HG02973 (cell line): Measurements from ENCODE around the gene PLEKHF1.
A peak's percentile ranks its signal among the peaks of the same experiment; 100 is the strongest.
"Not testable (repeated sequence)": the region's sequence is repeated elsewhere in the genome, so short reads cannot be mapped to it uniquely, and the experiment has no call there.

Source experiments
- ATAC-seq: cut with Tn5 transposase; IDR thresholded peaks from one replicate; pipeline ENCODE4 v1.9.1; 2021; ENCODE audit warnings: moderate library complexity; ENCODE audit not compliant: unreplicated experiment

PLEKHF1 gene

DNA sequence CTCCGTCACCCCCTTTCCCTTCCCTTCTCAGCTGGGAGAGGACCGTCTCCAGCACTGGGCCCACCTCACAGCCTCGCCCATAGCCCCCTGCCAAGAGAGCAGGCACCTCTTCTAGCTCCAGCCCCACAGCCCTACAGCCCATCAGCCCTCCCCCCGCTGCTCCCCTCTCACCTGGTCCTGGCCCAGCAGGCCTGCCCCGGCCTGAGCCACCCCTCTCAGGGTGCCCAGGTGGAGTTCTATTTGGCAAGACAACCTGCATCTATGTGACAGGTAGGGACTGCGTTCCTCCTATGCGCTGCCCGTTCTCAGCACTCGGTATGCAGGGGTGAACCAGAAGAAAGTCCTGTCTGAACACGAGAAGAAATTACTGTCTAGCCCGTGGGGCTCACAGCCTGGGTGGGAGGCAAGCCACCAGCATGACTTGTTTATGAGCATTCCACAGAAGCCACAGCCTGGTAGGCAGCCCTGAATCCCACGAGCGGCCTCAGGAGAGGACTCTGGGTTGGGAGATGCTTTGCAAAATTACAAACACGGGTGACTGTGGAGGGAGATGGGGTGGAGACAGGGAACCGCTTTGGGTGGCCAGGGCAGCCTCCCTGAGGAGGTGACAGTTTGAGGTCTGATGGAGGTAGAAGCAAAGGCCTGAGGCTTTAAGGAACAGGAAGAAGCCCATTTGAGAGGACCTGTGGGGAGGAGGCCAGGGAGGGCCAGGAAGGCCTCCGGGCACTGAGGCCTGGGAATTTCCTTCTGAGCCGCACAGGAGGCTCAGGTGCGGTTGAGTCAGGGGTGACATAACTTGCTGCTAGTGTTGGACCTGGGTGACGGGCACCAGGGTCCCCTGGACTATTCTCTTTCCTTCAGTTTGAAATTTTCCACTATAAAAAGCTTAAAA is 1.2 kb upstream of the PLEKHF1 start:
- ATAC-seq = no peak

GRCh38 chr19:29664753-29665214 is 477 bp upstream of the PLEKHF1 start:
- no peak for ATAC-seq

GRCh38 chr19:29665826-29666577 is 741 bp downstream of the PLEKHF1 start:
- ATAC-seq = peak; percentile 15

- no peak for ATAC-seq
These were observed 1.5 kb downstream of the PLEKHF1 start for GRCh38 chr19:29666578-29667386.

DNA sequence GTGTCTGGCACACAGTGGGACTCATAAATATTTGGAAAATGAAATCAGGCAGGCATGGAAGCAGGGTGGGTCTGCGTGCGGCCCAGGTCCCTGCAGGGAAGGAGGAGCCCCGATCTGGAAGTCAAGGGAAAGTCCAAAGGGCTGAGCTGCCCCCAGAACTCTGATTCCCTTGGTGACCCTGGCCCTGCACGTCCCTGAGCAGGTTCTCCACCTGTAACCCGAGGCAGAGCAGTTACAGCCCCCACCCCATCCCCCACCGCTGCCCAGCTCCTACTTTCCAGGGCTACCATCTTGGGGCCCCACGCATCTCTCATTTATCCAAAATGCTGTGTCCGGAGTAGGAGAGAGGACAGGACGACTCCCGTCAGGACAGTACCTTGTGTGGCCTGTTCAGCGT is 2.1 kb downstream of the PLEKHF1 start:
- no peak for ATAC-seq

- no peak for ATAC-seq
These were observed 2.7 kb downstream of the PLEKHF1 start for GRCh38 chr19:29667901-29668341.

DNA sequence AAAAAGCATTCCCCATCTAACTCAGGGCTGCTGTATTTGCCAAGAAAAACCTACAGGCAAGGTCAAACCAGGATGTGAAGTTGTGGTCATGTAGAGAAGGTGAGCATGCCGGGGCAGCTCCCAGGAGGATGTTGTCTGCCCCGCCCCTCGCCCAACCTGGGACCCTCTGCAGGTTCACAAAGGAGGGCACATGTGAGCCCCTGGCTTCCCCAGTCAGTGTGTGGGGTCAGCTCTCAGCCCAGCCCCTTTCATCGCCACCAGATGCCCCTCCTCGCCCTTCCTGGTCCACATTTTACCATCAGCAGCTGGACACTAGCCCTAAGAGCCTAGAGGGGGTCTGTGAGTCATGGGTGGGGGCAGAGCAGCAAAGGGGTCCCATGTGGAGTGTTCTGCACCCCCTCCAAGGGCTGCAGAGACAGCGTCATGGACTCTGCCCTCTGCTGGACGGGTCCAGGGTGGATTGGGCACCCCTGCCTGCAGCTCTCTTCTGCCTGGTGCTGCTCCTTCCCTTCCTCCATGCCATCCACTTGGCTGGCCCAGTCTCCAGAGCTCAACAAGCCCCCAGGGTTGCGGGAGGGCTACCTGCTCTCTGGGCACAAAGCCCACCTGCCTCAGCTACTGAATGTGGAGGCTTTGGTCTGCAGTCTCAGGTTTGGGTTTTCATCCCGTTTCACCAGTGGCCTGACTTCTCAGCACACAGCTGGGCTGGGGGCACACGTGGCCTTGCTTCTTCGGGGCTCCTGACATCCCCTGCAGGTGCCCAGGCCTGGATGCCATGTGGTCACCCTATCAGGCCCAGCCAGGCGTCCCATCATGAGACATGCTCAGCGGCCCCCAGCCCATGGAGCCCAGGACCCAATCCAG is 3.7 kb downstream of the PLEKHF1 start:
- no peak for ATAC-seq

GRCh38 chr19:29670255-29670654 is 5.0 kb downstream of the PLEKHF1 start:
- ATAC-seq = no peak

- ATAC-seq = not testable (repeated sequence)
These were observed 5.7 kb downstream of the PLEKHF1 start for GRCh38 chr19:29671026-29671392.

GRCh38 chr19:29671393-29672160 is 6.3 kb downstream of the PLEKHF1 start:
- ATAC-seq = peak; percentile 76

GRCh38 chr19:29672319-29672932 is 7.2 kb downstream of the PLEKHF1 start:
- ATAC-seq = no peak

DNA sequence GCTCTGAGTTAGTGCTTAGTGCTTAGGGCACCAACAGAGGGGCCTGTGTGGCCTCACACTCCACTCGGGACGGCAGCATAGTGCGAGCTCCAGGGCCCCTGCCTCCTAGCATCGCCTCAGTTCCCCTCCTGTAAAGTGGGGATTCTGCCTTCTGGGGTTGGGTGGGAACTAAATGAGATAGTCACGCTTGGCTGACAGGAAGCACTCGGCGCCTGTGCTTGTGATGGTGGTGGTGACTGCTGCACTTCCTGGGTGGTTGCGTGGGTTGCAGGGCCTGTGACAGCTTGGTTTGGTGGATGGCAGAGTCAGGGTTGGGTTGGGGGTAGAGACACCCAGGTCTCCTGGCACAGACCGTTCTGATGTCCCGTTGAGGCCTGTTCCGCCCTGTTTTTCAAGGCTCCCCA is 7.7 kb downstream of the PLEKHF1 start:
- ATAC-seq = no peak

- no peak for ATAC-seq
These were observed 8.4 kb downstream of the PLEKHF1 start for GRCh38 chr19:29673451-29674371.

DNA sequence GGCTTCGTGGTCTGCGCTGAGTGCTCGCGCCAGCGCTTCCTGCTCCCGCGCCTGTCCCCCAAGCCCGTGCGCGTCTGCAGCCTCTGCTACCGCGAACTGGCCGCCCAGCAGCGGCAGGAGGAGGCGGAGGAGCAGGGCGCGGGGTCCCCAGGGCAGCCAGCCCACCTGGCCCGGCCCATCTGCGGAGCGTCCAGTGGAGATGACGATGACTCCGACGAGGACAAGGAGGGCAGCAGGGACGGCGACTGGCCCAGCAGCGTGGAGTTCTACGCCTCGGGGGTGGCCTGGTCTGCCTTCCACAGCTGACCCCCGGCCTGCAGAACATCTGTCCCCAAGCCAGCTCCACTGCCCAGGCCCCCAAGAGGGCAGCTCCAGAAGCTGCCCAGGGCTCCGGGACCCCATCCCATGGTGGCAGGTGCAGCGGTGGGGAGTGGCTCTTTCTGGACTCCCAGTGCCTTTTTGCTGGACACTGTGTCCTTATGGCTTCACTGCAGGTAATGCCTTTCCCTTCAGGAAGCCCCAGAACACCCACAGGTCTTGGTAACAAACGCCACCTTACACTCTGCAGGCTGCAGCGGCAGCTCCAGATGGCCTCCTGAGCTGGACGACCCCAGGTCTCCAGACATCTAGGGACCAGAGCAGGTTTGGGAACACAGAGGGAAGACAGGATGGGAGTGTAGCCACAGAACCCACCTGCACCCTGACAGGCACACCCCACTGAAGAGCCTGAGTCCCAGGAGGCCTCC is 9.3 kb downstream of the PLEKHF1 start:
- no peak for ATAC-seq

DNA sequence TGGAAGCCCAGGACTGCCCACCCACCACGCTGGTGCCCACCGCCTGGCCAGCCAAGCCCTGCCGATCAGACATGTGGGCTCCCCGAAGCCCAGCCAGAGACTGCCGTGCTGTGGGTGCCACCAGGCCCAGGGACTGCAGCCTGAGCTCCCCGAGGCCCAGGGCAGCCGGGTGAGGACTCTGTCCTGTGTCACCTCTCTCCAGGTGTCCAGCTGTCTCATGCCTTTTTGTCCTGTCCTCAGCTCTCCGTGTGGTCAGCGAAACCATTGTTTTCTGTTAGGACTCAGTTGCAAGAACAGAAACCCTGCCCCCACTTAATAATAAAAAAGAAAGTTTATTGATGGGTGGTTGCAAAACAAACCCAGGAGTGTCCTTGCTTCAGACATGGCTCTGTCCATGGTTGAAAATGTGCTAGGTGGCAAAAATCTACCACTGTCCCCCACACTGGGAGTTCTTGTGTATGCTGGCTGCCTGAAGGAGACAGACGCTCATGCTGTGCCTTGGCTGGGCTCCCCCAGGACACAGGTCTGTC is 9.9 kb downstream of the PLEKHF1 start:
- no peak for ATAC-seq

DNA sequence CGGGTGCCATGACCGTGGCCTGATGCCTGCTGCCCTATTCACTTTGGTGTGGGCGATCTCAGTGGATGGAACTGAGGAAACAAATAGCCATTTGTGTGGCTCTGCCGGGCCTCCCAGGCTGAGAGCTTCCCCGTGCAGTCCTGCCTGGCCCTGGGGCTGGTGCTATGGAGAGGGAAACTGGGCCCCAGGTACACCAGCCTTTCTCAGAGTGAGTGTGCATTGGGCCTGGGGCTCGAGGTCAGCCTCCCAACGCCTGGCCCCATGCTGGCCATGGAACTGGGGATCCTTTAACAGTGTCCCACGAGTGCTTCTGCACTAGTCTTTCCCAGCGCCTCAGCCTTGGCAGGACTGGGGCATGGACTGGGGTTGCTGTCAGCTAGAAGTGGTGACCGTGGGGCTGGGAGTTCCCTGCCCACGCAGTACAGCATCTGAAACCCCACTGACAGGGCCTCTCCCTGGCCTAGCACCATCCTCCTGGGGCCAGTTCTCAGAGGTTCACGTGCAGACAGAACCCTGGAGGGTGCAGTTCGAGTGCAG is 10.5 kb downstream of the PLEKHF1 start:
- no peak for ATAC-seq

GRCh38 chr19:29676586-29676985 is 11.3 kb downstream of the PLEKHF1 start:
- no peak for ATAC-seq
